HG02588 (cell line): ENCODE measurements around the gene SUMF1.
A peak's percentile ranks its signal among the peaks of the same experiment; 100 is the strongest.

Experiments used
- ATAC-seq: cut with Tn5 transposase; IDR thresholded peaks from one replicate; pipeline ENCODE4 v1.9.1; 2021; ENCODE audit warnings: mild to moderate bottlenecking, moderate library complexity; ENCODE audit not compliant: unreplicated experiment

SUMF1 gene

GRCh38 chr3:4394567-4394966, 72.5 kb downstream of the SUMF1 start:
- no peak for ATAC-seq

- ATAC-seq = no peak
These were observed 73.0 kb downstream of the SUMF1 start for GRCh38 chr3:4394048-4394447.

GRCh38 chr3:4392992-4393391, 74.1 kb downstream of the SUMF1 start:
- ATAC-seq = no peak

- ATAC-seq = no peak
These were observed 79.6 kb downstream of the SUMF1 start for GRCh38 chr3:4387210-4388204.

- no peak for ATAC-seq
These were observed 81.9 kb downstream of the SUMF1 start for GRCh38 chr3:4385201-4385600.

GRCh38 chr3:4380013-4380412, 87.1 kb downstream of the SUMF1 start:
- ATAC-seq = no peak

GRCh38 chr3:4376499-4376898, 90.6 kb downstream of the SUMF1 start:
- ATAC-seq = no peak

GRCh38 chr3:4375911-4376310, 91.2 kb downstream of the SUMF1 start:
- no peak for ATAC-seq

GRCh38 chr3:4373669-4374068, 93.4 kb downstream of the SUMF1 start:
- ATAC-seq = no peak

GRCh38 chr3:4362523-4362922, 104.5 kb downstream of the SUMF1 start:
- ATAC-seq = no peak

GRCh38 chr3:4360817-4361216, 106.3 kb downstream of the SUMF1 start:
- no peak for ATAC-seq

GRCh38 chr3:4359805-4360502, 107.1 kb downstream of the SUMF1 start:
- no peak for ATAC-seq

GRCh38 chr3:4358273-4358672, 108.8 kb downstream of the SUMF1 start:
- no peak for ATAC-seq

- no peak for ATAC-seq
These were observed 110.3 kb downstream of the SUMF1 start for GRCh38 chr3:4356546-4357410.

- no peak for ATAC-seq
These were observed 110.9 kb downstream of the SUMF1 start for GRCh38 chr3:4356220-4356540.

GRCh38 chr3:4355401-4356219, 111.5 kb downstream of the SUMF1 start:
- ATAC-seq = no peak

- no peak for ATAC-seq
These were observed 115.2 kb downstream of the SUMF1 start for GRCh38 chr3:4351872-4352271.

- ATAC-seq = peak; percentile 30
These were observed 115.8 kb downstream of the SUMF1 start for GRCh38 chr3:4351164-4351855.

GRCh38 chr3:4350789-4351163, 116.3 kb downstream of the SUMF1 start:
- ATAC-seq = peak; percentile 85

GRCh38 chr3:4343258-4343657, 123.8 kb downstream of the SUMF1 start:
- ATAC-seq = no peak
